Measurements from ENCODE around the gene LSP1.

LSP1 gene

DNA sequence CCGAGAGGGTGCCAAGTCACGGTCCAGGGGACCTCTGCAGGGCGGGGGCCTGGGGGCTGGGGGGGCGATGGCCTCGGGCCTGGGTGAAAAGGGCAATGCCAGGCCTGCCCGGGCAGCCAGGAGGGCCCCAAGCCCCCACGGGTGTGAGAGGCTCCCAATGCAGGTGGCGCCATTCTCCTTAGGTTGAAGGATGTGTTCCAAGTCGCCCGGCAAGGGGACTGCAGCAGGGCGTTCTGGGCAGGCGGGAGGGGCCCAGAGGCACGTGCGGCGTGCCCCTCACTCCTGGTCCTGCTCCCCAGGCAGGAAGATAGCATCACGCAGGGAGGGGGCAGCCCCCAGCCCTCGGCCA, 14.8 kb upstream of the LSP1 start:
- no peak for DNase-seq

GRCh38 chr11:1838426-1839144, 14.3 kb upstream of the LSP1 start, which contains the start of gene TNNI2:
TNNI2 (plus strand) TSS chr11:1838981; CDS start chr11:1839697, 716 bp downstream.
- no peak for DNase-seq

GRCh38 chr11:1839204-1839923, 13.5 kb upstream of the LSP1 start:
- DNase-seq, result no peak

- no peak for DNase-seq
Observed at GRCh38 chr11:1839924-1840779, 12.7 kb upstream of the LSP1 start.

DNA sequence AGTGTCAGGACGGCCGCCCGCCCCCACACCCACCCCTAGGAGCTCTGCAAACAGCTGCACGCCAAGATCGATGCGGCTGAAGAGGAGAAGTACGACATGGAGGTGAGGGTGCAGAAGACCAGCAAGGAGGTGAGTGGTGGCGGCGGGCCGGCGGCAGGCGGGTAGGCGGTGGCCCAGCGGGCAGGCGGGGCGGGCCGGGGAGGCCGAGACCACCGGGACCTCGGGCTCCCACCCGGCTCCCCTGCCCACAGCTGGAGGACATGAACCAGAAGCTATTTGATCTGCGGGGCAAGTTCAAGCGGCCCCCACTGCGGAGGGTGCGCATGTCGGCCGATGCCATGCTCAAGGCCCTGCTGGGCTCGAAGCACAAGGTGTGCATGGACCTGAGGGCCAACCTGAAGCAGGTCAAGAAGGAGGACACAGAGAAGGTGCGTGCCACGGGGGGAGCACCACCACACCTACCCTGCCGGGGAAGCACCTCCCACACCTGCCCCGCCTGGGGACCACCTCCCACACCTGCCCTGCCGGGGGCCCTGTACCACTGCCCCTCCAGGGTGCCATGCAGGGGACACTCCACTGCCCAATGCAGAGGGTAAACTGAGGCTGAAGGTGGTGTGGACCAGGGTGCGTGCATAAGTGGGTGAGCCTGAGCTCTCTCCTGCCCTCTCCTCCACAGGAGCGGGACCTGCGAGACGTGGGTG, 12.0 kb upstream of the LSP1 start:
- DNase-seq, result no peak

GRCh38 chr11:1841511-1842148, 11.3 kb upstream of the LSP1 start:
- DNase-seq, result no peak

DNA sequence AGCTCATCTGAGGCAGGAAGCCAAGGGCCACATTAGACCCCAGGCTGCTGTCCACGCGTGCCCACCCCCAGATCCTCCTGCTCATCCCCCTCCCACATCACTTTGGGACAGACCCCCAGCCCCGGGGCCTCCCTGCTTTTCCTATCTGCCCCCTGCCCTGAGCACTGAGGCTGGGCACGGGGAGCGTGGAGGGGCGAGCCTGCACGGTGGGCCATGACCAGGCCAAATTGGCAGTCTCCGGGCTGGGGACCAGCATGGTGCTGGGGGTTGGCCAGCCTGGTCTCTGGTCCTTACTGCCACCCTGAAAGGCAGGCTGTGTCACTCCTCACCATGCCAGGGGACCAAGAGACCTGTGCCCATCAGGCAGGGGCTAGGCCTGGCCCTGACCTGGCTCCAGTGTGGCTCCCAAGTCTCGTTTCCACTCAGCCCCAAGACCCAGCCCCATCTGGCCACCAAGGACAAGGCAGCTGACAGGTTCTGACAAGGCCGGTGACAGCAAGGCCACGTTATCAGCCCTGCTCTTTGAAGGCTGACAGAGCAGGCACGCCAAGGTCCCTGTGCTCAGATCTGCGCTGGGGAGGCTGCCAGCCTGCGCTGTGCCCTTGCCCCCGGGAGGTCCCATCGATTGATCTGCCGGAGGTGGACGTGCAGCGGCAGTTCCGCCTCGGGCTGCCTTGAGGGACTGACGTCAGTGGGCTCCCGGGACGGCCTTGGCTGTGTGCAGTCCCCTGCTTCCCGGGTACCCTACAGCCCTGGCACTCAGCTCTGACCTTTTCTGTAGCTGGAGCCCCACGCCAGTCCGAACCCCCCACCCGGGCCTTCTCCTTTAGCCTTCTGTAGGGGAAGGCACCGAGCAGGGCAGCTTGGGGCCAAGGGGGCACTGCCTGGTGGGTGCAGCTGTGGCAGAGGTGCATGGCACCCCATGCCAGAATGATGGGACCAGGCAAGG, 10.5 kb upstream of the LSP1 start:
- no peak for DNase-seq

DNA sequence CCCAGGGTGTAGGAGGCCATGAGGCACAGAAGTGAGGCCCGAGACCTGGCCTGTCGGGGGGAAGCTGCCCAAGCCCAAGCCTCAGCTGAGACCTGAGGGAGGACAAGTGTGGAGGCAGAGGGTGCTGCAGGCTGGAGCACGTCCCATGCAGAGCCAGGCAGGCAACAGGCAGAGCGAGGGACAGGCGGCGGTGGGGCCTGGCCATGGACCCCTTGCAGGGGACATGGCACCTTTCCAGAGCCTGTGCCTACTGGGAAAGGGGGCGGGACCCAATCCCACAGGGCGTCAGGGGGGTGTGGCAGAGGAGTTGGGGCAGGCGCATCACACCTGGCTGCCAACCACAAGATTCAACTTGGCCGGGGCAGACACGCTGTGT, 9.8 kb upstream of the LSP1 start:
- no peak for DNase-seq

- DNase-seq, result no peak
Observed at GRCh38 chr11:1843796-1844195, 9.1 kb upstream of the LSP1 start.

- DNase-seq, result peak; percentile 30
Observed at GRCh38 chr11:1844221-1845094, 8.4 kb upstream of the LSP1 start.

- no peak for DNase-seq
Observed at GRCh38 chr11:1845095-1845429, 7.8 kb upstream of the LSP1 start.

DNA sequence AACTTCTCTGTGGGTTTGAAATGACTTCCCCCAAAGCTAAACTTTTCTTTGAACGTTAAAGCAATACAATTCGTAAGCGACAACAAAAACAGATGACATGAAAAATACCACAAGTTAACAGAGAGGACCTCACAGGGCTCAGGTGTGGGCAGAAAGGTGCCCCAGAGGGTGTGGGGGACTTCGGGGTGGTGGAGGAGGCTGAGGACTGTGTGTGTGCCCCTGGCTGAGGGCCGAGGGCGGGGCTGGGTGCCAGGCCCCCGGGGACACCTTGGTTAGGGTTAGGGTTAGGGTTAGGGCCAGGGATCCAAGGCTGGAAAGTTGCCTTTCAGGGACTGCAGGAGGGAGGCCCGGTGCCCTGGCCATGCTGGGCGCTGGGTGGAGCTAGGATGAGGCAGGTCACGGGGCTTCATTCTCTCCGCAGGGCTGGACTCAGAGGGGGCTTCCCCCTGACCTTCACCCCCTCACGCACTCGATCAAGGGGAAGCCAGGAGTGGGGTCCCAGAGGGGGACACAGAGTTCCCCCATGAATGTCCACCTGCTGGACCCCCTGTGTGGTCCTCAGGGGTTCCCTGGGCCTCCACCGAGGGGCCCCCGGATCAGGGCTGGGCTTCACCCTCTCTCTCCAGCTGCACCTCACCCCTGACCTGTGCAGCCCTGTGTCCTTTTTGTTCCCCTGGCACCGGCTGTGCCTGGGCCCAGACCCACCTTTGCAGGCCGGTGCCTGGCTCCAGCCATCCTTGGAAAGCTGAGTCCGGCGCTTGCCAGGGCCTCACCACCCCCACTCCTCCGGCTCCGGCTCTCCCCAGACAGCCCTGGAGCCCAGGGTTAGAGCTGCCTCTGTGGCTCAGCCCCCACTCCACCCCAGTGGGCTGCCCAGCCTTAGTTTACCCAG, 7.1 kb upstream of the LSP1 start:
- no peak for DNase-seq

GRCh38 chr11:1846453-1846932, 6.4 kb upstream of the LSP1 start:
- DNase-seq, result no peak

- no peak for DNase-seq
Observed at GRCh38 chr11:1847006-1847735, 5.7 kb upstream of the LSP1 start.

GRCh38 chr11:1847926-1848639, 4.8 kb upstream of the LSP1 start:
- no peak for DNase-seq

GRCh38 chr11:1848640-1849430, 4.0 kb upstream of the LSP1 start:
- no peak for DNase-seq

All from activated CD4-positive, alpha-beta T cell treated with anti-CD3 and anti-CD28 coated beads, Interleukin-2, Interleukin-6, amounts not matched to agents 100 ng/mL and 50 ng/mL, durations not matched to agents 16 hours and 8 hours (primary cell).